Keratinocyte (primary cell): ENCODE measurements around the gene TCERG1L.

ENCODE experiments used
- EZH2 ChIP-seq: IDR thresholded peaks from one replicate; pipeline ENCODE4 v1.6.1; 2012; ENCODE audit warnings: inconsistent platforms, mild to moderate bottlenecking, low read length, moderate library complexity
- TF ChIP-seq, protein P1 (sequence below), 3 experiments: IDR thresholded peaks in 1 of 3; conservative IDR thresholded peaks in 1 of 3; optimal IDR thresholded peaks in 1 of 3; 2 replicates in 2 of 3; 3 replicates in 1 of 3; pipeline versions ENCODE3 to v1.5.1; 2011; ENCODE audit warnings: low read length in 3 of 3, mild to moderate bottlenecking in 3 of 3, moderate library complexity in 2 of 3, control low read depth in 1 of 3, inconsistent platforms in 1 of 3; ENCODE audit not compliant: insufficient read depth in 2 of 3; ENCODE audit errors: extremely low read depth in 1 of 3

DNA sequence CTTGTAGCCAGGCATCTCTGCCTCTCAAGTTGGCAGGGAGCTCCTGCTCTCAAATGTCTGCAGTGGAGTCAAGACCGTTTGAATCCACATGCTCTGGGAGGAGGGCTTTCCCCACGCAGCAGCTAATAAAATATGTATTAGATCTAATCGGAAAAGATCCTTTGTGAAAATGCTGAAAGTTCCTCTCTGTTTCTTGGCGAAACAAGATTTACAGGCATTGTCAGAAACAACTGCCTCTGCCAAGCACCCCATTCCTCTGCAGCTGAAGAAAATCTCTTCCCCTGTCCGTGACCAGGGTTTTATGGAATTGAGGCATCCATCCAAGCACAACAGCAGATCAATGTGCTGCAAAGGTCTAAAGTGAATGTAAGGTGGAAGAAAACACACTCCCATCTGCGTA lies 165.8 kb downstream of the TCERG1L start:
- TF ChIP-seq EZH2: no peak
- TF ChIP-seq, protein P1, sequence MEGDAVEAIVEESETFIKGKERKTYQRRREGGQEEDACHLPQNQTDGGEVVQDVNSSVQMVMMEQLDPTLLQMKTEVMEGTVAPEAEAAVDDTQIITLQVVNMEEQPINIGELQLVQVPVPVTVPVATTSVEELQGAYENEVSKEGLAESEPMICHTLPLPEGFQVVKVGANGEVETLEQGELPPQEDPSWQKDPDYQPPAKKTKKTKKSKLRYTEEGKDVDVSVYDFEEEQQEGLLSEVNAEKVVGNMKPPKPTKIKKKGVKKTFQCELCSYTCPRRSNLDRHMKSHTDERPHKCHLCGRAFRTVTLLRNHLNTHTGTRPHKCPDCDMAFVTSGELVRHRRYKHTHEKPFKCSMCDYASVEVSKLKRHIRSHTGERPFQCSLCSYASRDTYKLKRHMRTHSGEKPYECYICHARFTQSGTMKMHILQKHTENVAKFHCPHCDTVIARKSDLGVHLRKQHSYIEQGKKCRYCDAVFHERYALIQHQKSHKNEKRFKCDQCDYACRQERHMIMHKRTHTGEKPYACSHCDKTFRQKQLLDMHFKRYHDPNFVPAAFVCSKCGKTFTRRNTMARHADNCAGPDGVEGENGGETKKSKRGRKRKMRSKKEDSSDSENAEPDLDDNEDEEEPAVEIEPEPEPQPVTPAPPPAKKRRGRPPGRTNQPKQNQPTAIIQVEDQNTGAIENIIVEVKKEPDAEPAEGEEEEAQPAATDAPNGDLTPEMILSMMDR (optimal IDR thresholded peaks at IDR 0.05 in 1 of 3, IDR thresholded peaks at IDR 0.05 in 1 of 3, conservative IDR thresholded peaks at IDR 0.05 in 1 of 3; ENCODE audit: extremely low read depth in 1 of 3, insufficient read depth in 2 of 3, low read length in 3 of 3): no peak
